ENCODE measurements around the gene EXD2.
A peak's percentile ranks its signal among the peaks of the same experiment; 100 is the strongest.
"Not testable (repeated sequence)": the region's sequence is repeated elsewhere in the genome, so short reads cannot be mapped to it uniquely, and the experiment has no call there.

EXD2 gene

DNA sequence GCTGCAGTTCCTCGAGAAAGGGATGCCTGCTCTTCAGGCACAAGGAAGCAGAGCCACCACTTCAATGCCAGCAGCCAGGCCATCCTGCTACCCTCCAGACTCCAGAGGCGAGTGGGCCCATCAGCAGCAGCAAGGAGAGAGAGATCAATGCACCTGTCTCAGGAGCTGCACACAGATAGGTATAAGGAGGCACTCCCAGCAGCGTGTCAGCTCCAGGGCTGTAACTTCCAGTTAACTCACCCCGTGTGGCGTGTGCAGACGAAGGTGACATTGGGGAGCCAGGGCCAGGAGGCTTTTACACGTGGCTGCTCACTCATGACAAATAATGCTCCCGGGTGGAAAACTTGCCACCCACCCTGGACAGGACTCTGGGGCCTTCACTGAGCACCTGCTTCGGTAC is 92.9 kb downstream of the EXD2 start:
- DNase-seq = no peak

DNA sequence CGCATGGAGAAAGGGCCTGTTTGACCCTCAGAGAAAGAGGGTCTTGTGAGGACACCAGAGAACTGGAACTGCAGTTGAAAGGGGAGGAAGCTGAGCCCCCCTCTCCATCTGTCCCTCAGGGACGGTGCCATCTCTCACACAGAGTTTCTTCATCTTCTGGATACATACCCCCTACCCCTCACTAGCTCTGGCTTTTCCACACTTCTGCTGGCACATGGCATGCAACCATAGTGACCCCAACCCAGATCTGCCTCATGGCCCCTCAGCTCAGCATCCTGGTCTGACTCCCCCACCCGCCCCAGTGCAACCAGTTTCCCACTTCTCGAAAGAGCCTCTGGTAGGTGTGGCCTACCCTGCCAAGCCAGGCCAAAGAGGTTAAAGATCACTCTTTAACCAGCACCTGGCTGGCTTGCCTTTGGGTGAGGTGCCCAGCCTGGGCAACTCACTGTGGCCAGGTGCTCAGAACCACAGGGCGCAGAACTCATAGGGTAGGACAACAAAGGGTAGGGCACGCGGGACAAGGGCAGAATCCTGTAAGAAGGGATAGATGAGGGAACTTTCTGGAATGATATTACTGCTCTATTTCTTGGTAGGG is 94.5 kb downstream of the EXD2 start:
- no peak for DNase-seq

DNA sequence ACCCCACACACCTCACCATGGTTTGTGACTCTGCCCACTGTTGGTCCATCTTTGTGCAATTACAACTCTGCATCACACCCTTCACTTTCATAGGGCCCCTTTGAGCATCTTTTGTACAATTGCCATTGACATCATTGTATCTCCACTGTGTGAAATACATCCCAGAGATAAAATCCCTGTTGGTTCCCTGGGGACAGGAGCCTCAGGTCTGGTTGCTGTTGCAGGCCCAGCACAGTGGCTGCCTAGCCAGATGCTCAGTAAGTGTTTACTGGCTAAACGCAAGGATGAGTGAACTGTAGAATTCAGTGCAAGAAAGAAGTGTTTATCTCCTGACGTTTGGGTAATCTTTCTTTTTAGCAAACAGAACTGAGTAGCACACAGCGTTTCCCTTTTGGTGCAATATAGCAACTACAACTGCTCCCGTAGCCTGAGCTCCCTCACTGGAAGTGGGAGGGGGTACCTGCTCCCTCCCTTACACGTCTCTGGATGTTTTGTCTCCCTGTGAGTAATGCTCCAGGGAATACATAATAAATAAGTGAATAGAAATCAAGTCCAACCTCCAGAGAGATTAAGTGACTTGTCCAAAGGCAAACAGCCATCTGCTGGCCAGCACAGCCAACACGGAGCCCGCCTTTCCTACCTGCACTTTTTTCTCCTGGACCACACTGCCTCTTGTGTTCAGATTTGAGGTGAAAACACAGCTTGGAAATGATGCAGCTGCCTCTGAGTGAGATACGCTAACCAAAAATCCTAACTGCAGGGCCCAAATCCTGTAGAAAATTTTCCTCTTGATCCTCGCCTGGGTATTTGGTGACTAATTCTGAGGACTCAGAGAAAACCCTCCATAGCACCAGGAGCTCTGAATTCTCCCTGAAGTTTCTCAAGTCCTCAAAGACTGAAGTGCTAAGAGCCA is 96.1 kb downstream of the EXD2 start:
- no peak for DNase-seq

DNA sequence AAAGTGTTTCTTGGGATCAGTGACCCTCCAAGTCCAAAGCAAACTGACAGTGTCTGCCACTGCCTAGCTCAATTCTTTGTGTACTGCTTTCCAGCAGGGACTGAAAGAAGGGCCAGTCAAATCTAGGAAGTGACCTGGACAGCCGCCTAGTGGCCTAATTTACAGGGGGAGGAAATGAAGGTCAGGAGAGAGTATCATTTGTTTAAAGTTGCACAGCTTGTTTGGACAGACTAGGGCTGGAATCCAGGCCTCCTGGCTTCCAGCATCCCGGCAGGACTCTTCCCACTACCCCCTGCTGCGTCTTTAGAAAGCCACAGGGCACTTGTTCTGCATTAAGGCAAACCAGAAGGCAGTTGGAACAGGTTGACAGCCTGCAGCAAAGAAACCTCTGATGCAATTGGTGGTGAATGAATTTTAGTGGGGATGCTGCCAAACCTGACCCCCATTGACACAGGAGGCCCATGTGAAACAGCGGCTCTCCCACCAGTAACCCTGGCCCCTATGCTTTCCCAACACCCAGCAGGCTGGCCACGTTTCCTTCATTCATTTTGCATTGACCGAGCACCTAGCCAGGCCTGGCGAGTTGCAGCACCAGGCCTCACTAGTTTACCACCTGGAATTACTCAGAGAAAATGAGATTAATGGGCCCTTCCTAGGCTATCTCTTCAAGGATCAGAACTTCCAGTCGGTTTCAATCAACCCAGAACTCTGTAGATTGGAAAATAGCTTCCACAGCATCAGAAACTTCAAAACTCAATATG is 96.9 kb downstream of the EXD2 start:
- no peak for DNase-seq

DNA sequence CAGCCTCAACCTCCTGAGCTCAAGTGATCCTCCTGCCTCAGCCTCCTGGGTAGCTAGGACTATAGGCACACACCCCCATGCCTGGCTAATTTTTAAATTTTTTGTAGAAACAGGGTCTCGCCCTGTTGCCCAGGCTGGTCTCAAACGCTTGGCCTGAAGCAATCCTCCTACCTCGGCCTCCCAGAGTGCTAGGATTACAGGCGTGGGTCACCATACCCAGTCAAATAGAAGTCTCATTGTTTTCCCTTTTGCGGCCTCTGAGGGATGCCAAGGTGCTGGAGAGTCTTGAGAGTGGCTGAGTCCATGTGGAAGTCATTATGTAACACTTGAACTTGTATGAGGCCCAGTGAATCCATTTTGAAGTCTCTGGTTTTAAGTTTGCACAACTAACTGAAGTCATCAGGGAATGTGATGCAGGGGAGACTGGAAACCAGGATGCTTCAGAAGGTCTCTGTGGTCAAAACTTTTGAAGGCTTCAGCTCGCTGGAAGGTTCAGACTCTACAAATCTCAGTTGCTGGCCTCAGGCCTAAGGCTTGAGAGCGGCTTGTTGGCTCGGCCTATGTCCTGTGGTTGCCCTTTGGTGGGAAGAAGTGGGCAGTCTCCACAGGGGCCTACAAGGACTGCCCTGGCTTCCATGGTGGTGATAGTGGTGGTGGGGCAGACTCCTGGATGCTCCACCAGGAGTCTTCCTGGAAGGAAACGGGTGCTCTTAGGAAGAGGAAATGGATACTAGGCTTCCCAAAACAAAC is 97.8 kb downstream of the EXD2 start:
- no peak for DNase-seq

DNA sequence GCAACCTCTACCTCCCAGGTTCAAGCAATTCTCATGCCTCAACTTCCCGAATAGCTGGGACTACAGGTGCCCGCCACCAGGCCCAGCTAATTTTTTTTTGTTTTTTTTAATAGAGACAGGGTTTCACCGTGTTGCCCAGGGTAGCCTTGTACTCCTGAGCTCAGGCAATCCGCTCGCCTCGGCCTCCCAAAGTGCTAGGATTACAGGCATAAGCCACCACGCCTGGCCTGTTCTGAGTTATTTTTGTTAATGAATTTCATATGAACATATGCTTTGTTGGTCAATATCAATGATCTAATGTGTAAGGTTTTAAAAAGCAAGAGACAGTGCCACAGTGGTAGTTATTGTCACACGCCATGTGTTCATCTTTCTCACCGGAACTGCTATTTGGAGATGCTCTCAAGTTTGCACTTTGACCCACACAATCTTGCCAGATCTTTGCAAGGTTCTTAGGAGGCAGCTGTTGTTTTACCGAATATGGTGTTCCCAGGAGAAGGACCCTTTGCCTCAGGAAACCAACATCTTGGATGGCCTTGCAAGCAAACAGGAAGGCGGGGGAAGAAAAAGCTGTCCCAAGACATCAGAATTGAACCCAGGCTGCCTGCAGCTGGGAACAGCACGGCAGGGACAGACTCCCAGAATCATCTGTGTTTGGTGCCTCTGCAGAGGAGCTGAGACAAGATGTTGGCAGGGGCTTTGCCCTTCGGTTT is 98.7 kb downstream of the EXD2 start:
- DNase-seq = no peak

DNA sequence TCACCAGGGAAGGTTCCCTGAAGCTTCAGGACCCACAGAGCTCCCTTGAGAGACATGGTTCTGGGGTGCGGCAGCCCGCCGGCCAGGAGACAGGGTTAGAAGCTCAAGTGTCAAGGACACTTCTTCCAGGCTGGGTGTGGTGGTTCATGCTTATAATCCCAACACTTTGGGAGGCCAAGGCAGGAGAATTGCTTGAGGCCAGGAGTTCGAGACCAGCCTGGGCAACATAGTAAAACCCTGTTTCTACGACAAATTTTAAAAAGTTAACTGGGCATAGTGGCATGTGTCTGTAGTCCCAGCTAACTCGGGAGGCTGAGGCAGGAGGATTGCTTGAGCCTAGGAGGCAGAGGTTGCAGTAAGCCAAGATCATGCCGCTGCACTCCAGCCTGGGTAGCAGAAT is 99.6 kb downstream of the EXD2 start:
- not testable (repeated sequence) for DNase-seq

DNA sequence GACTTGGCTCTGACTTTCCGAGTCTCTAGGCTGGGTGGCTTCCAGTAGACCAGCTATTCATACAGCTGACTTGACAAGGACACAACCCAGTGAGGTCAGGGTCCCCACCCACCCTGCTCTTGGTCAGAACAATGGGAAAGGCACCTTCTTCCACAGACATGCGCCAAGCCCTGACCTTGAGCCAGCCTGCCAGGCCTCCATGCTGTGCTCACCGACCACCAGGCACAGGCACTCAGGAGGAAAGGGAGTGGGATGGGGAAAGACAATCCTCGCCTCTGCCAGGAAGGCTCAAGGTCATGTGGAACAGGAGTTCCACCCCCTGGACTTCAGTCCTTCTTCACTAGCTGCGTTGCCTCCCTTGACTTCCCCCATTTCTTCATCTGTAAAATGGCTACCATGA is 100.1 kb downstream of the EXD2 start:
- no peak for DNase-seq

DNA sequence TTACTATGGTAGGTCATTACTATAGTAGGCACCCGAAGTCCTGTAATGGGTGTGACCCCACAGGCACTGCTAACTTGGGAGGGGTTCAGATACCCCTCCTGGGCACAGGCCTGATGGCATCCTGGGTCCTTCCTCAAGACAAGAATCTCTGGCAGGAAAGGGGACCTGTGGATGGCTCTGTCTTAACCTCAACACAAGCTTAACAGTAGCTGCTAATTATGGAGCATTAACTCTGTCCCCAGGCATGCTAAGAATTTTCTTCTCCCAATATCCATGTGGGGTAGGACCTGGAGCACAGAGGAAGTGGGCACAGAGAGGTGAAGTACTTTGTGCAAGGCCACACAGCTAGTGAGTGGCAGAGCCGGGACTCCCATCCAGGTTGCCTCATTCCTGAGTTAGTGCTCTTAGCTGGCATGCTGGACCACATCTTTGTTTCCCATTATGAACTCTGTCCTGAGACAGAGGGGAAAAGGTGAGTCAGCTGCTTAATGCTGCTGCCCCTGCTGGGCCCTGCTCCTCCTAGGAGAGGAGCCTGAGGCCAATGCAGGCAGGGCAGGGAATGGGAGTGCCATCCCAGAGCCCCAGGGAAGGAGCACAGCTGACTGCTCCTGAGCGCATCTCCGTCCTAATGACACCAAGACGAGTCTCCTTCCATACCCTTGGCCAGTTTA is 100.7 kb downstream of the EXD2 start:
- peak; percentile 30 for DNase-seq
